Activated effector memory CD4-positive, alpha-beta T cell treated with anti-CD3 and anti-CD28 coated beads, Interleukin-2, amount 50 U/mL, for 16 hours (primary cell): ENCODE results near the gene SEMA4D.

ENCODE experiments used
- DNase-seq: peaks from one replicate; pipeline ENCODE4 v3.0.0-alpha.2; 2020

The SEMA4D gene

DNA sequence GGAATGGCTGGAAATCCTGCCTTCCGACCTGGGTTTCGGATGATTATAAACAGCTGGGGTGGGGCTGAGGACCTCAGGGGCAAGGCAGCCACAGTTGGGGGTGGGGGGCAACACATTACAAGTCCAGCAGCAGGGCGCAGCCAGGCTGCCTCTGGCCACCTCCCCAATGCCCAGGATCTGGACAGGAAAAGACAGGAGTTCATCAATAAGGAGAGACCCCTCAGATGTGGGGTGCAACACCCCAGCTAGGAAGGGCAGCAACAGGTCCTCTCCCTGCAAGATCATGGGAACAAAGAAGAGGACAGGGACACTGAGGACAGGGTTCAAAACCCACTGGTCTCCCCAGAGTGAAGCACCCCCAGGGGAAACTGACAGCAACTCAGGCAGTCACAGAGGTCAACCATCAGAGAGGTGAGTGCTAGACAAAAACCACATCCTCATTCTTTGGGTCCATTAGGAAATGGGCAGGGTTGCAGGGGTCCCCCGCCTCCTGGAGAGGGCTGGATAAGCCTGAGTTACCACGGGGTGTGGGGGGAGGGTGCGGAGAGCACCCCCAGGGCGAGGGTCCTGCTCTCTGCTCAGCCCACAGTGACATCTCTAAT is 33.5 kb downstream of the SEMA4D start:
- peak; percentile 64 for DNase-seq

DNA sequence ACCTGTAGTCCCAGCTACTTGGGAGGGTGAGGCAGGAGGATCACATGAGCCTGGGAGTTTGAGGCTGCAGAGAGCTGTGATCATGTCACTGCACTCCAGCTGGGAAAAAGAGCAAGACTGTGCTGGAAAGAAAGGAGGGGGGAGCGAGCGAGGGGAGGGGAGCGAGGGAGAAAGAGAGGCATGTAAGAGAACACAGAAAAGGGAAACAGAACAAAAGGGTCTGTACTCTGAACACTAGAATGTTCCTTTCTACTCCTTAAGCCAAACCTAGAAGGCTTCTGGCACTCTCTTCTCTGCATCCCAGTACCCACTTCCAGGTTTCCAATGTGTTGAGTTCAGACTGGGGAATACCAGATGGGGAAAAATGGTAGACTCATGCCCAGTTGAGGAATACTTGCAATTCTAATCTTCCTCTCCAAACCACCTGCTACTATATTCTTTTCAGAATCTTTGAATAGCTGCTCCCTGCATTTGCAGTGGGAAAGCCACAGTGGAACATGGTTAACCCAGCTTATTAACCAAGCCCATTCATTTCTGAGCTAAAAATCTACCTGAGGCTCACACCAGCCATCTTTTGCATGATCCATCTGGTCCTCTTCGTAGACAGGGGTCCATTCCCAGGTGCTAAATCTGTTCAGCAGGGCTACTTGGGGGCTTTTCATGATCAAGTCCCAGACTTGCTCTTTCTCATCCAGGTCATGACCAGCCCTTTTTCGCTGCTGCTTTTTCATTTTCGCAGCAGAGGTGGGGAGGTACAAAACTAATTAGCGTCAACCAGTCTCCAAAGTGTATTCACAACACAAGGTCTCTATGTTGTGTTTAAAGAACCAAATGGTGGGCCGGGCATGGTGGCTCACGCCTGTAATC is 34.9 kb downstream of the SEMA4D start:
- peak; percentile 58 for DNase-seq

DNA sequence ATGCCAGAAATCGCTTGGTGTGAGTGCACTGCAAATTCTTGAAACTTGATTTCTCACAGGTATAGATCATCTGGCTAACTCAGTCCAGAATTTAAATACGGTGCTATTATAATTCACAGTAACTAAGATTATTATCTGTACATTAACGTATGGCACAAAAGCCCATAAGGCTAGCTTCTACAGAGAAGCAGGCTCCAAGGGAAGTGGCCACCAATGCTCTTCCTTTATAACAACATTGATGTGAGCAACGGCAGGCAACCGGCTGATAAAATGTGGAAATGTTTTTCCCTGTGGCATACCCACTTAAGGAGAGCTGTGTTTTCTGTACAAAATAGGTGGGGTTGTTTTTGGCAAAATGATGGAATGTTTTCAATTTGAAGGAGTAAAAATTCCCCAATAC is 35.7 kb downstream of the SEMA4D start:
- no peak for DNase-seq

DNA sequence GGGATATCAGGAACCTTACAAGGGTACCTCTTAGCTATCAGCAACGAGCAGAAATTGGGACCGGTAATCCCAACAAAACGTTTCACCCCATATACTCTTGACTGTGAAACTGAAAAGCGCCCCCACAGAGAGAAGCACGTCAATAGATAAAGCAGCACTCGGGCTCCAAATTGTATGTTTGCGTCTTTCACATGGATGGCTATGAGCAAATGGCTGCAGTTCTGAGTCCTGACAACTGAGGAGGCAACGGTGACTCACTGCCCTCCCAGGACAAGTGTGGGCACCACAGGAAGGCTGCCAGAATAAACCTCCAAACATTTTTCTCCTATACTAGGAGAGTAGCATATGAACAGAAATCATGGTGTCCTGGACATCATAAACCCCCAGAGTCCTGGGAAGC is 36.6 kb downstream of the SEMA4D start:
- DNase-seq: peak; percentile 79

DNA sequence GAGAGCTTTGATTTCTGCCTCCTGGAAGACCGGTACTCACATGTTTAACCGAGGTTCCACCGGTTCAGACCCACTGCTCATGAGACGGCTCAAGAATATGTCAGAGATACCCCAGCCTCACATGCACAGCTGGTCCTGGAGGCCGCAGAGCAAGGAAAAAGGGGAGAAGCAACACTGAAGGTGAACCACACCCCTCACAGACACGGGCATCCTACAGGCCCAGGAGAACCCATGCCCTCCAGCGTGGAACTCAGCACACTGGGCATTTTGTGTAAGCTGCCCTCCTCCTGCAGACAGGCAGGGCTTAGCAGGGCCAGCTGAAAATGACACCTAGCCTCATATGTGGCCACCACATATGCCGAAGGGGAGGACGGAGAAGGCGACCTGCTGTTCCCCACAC is 37.4 kb downstream of the SEMA4D start:
- DNase-seq: no peak

DNA sequence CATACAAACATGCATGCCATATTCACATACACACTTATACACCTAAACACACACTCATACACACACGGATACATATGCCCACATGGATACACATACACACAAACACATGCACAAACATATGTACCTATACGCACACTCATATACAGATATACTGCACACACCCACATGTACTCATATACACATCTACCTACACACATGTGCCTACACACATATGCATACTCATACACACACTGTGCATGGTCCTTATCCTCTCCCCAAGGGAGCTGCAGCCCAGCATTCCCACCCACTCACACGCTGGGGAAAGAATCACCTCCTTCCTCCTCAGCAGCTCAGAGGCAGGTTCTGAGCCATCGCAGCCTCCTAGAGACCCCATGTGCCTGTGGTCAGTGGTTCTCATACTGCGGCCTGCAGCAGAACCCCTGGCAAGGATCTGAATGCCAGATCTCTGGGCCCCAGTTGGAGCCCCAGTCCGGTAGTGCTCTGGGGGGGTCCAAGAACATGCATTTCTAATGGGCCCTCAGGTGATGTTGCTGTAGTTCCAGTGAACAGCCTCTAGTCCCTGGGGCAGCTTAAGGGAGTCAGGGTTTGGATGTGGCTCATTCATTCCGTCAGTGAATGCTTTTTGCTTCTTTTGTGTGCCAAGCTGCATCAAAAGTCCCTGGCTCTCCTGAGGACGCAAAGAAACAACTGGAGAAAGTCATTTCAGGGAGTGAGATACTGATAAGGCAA is 39.0 kb downstream of the SEMA4D start:
- no peak for DNase-seq

DNA sequence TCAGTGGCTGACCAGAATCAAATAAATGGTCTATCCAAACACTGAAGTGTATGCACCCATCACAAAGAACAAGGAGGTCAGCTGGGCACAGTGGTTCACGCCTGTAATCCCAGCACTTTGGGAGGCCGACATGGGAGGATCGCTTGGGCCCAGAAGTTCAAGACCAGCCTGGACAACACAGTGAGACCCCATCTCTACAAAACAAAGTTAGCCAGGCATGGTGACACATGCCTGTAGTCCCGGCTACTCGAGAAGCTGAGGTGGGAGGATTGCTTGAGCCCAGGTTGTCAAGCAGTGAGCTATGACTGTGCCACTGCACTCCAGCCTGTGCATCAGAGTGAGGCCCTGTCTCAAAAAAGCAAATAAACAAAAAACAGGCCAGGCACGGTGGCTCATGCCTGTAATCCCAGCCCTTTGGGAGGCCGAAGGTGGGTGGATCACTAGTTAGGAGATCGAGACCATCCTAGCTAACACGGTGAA is 40.5 kb downstream of the SEMA4D start:
- DNase-seq: no peak

DNA sequence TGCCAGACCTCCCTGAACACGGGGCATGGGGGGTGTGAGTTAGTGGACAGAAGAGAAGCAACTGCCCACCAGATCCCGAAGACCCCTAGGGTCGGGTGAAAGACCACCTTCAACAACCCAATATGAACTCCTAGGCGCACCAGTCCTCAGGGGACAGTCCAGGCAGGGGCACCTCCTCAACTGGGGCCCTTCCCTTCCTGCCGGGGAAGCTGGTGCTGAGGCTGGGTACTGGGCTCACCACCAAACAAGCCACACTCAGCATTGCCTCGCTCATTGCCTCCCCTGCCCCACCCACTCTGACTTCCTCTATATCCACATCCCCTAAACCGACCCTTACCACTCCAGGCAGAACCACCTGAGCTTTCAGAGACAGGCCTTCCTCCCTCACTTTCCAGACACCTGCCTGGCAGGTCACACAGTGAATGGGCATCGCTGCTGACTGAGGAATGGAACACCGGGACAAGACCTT is 42.5 kb downstream of the SEMA4D start:
- peak; percentile 75 for DNase-seq

DNA sequence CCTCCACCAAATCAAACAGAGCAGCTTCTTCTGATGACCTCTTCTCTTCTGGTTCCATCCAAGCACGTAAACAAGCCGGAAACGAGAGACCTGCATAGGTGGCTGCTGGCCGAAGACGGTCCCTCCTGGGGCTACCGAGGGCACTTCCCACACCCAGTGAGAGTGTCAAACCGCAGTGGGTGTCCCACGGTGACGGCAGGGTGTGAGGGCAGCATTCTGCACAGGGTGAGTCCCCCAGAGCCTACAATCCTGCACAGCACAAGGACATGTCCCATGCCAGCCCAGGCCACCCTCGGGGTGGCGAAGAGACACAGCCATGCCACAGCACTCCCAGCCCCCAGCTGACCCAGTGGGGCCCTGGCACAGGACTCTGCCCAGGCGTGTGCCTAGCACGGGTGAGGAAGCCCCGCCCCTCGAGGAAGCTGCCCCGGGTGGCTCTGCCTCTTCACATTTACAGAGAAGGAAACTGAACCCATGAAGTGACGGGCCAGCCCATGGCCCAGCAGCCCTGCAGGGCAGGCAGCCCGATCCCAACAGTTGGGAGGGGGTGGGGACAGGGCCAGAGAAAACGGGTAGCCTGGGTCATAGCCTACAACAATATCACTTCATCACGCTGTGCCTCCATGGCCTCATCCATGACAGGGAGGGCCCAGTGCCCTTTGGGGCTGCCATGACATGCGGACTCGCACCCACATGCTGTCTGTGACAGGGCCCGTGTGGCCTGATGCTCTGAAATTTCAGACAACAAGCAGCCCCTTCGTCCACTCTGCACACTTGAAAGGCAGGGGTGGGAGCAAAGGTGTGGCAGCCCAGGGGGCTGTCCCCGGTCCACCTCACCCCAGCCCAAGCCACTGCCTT is 43.2 kb downstream of the SEMA4D start:
- DNase-seq: no peak

DNA sequence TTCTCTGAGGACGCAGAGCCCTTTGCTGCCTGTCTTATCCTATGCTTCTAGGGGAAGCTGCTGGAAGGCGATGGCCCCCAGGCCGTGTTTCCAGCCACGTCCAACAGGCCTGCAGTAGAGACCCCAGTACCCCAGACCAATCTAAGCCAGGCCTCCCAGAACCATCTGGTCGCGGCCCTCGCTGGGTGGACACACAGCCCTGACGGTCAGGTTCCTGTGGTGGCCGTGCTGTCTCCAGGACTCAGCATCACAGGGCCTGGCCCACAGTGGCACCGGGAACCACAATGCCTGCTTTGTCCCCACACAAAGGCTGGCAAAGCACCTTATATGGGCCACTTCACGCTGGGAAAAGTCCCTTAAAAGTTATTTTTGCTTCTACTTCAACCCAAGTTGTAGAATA is 44.5 kb downstream of the SEMA4D start:
- DNase-seq: no peak

DNA sequence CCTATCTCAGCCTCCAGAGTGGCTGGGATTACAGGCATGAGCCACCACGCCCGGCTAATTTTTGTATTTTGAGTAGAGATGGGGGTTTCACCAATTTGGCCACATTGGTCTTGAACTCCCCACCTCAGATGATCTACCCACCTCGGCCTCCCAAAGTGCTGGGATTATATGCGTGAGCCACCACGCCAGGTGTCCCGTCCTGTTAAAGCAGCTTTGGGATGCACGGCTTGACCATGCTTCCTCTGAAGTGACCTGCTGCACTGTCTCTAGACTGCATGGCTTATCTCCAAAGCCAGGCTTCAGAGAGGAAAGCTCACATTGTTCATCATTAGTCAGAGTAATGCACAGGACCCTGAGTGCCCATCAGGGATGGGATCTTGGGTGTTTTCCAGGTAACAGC is 45.4 kb downstream of the SEMA4D start:
- no peak for DNase-seq

DNA sequence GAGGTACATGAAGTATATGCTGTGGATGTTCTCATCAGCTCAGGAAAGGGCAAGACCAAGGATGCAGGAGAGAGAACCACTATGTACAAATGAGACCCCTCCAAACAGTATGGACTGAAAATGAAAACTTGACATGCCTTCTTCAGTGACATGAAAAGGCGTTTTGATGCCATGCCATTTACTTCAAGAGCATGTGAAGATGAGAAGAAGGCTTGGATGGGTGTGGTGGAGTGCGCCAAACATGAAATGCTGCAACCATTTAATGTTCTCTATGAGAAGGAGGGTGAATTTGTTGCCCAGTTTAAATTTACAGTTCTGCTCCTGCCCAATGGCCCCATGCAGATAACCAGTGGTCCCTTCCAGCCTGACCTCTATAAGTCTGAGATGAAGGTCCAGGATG is 47.7 kb downstream of the SEMA4D start:
- DNase-seq: no peak

DNA sequence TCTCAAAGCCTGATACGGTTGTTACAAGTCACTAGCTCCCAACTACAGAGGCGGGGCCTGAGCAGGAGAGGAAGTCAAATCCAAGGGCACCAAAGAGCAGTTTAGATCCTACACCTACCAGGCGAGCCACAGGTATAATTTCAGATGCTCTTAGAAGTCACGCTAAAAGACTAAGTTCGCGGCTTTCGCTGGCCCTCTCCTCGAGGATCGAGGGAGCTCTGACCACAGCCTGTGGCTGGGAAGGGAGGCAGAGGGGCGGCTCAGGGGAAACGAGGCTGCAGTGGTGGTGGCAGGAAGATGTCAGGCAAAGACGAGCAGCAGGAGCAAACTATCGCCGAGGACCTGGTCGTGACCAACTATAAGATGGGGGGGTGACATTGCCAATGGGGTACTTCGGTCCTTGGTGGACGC is 48.6 kb downstream of the SEMA4D start:
- no peak for DNase-seq

DNA sequence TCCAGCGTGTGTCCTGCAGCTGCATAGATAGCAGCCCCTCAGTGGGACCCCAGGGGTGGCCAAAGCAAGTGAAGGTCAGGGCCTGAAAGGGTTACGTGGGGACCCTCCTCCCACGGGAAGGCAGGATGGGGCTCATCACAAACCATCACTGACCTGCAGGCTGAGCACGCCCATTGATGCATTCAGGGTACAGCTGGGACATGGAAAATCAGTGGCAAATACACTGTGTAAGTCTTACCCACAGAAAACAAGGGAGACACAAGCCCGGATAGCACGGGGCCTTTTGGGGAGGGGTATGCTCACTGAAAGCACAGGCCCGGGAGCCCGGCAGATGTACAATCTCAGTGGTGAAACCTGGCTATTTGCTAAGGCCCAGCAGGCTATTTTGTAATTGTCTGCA is 49.1 kb downstream of the SEMA4D start:
- DNase-seq: no peak

DNA sequence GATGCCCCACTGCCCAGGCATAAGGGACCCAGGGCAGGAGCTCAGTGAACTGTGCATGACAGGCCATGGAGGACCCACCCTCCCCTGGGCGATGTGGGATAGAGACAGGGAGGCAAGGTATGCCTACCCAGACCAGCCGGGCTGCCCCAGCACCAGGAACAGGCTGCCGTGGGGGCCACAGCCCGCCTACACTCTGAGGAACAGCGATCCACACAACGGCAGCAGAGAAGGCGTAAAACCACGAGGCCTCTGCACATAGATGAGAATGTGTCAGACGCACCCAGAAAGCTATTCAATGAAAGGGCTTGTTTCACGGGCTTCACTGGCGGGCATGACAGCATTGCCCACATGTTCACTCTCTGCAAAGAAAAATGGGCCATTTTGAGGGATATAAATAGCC is 49.5 kb downstream of the SEMA4D start:
- peak; percentile 77 for DNase-seq

DNA sequence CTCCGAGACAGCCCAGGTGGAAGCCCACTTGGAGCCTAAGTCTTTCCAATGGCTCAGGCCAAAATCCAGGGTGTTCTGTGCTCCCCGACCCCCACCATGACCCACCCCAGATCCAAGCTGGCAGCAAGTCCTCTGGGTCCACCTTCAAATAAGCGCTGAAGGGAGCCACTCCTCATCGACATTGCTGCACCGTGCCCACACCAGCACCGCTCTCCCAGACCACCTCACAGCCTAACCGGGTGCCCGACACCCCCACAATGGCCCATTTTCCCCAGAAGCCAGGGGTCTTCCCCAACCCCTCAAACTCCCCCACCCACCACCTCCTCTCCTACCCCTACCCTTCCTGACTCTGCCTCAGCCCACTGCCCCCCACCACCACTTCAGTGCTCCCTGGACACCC is 50.5 kb downstream of the SEMA4D start:
- DNase-seq: no peak

DNA sequence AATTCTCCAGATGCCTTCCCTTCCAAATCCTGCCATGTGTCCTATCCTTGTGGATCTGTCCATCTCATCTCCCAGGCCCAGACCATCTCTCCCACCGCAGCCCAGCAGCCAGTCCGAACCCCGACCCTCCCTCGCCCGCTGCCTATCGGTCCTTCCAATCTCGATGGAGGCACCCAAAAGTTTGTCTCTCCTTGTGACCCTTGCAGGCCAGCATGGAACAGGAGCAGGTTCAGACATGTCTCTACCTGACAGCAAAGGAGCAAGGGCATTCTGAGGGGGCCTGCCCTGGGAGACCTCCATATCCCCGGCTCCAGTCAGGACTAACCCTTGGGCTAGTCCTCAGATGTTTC is 51.0 kb downstream of the SEMA4D start:
- DNase-seq: no peak

DNA sequence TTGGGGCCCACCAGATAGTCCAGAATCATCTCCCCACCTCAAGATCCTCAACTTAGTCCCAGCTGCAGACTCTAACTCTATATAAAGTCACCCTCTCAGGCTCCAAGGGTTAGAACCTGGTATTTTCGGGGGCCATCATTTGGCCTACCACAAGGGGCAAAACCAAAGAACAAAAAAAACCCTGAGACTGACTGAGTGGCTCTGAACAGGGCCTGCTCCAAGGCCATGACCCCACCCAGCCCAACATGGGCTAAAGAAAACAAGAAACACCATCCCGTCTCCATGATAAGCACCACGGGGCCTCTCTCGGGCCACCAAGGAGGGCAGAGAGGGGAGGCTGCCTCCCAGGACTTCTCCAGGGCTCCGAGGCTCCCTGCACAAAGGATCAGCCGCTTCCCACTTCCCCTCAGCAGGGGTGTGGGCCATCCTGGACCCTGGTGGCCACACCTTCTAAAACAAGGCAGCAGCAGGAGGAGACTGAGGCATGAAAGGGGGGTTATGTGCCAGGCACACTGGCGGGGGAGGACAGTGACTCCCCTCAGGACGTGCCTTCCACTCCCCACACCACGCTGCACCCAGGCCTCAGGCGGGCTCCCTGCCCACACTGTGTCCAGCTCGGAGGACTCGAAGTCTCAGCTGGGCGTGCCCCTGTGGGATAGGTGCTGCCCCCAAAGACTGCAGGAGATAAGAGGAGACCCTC is 51.5 kb downstream of the SEMA4D start:
- no peak for DNase-seq

DNA sequence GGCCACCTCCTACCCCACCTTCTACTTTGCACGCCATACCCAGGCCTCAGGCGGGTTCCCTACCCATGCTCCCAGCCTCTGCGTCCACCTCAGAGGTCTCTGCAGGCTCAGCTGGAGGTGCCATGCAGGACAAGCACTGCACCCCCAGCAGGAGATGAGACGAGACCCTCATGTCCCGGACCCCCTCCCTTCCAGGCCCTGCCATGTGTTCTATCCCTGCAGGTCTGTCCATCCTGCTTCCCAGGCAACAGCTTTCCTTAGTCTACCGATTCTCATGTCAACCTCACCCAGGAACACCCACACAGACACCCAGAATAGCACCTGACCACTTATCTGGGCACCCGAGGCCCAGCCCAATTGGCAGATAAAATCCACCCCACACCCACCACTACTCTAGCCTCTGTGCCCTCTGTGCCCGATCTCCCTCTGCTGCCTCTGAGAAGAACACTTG is 52.1 kb downstream of the SEMA4D start:
- no peak for DNase-seq

DNA sequence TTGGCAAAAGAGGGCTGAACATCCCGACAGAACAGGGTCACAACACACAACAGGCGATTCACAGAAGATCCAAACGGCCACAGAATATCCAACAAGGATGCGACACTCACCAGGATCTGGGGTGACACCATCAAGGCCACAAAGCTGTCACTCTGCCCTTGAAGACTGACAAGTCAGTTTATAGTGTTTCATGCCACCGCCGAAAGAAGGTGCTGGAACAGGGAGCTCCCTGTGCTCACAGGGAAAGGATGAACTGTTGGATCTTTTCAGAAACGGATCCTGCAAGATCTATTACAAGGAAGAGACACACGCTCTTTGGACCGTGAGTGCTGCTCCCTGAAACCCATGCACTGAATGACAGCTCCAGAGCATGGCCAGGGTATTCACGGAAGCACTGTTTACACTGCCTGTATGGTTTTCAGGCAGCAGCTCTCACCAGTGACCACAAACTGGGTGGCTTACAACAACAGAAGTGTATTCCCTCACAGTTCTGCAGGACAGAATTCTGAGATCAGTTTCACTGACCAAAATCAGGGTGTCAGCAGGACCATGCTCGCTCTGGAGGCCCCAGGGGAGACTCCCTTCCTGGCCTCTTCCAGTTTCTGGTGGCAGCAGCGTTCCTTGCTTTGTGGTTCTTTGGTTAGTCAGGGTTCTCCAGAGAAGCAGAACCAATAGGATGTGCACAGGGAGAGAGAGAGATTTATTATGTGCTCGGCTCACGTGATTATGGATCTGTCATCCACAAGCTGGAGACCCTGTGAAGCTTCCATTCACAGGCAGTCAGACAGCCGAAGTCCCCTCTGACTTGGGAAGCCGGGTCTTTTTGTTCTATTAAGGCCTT is 52.8 kb downstream of the SEMA4D start:
- no peak for DNase-seq

DNA sequence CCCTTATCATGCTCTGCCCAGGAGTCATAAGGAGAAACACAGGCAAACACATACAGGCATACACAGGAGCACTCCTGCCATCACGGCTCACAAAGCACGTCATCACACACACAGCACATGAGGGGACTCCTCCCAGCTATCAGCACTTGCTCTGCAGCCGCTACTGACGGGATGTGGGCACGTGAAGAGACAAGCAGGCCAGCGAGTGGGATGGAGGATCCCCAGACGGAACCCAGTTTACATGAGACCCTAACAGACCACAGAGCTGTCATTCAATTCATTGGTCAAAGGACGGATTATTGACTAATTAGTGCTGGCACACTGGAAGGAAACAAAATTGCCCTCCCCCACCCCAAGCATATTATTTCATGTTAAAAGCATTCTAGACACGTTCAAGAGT is 53.6 kb downstream of the SEMA4D start:
- peak; percentile 84 for DNase-seq
